Nephron progenitor cell (in vitro differentiated cells): ENCODE data around the gene KCNMA1.
A peak's percentile ranks its signal among the peaks of the same experiment; 100 is the strongest.

ENCODE experiments used
- DNase-seq: peaks from one replicate; pipeline ENCODE4 v3.0.0; 2021
- H3K27ac Mint-ChIP-seq: 2 replicates; pipeline ENCODE4 v1.8.0; 2021; ENCODE audit warnings: mild to moderate bottlenecking, moderate library complexity, mixed read lengths
- H3K27me3 Mint-ChIP-seq: 2 replicates; pipeline ENCODE4 v1.8.0; 2021; ENCODE audit warnings: mild to moderate bottlenecking, low read depth, mixed read lengths; ENCODE audit not compliant: poor library complexity
- H3K36me3 Mint-ChIP-seq: 2 replicates; pipeline ENCODE4 v1.8.0; 2021; ENCODE audit warnings: low read depth, mixed read lengths
- H3K4me1 Mint-ChIP-seq: 2 replicates; pipeline ENCODE4 v1.8.0; 2021; ENCODE audit warnings: mixed read lengths
- H3K4me3 Mint-ChIP-seq: 2 replicates; pipeline ENCODE4 v1.8.0; 2021; ENCODE audit warnings: mild to moderate bottlenecking, moderate library complexity, mixed read lengths
- H3K9me3 Mint-ChIP-seq: 2 replicates; pipeline ENCODE4 v1.8.0; 2021; ENCODE audit warnings: mild to moderate bottlenecking, moderate library complexity, mixed read lengths
- TF ChIP-seq, protein P1 (sequence below): fragments of 200-600 bp; sonication (generic); IDR thresholded peaks from 2 replicates; pipeline ENCODE4 v1.5.0; 2021; ENCODE audit warnings: antibody characterized with exemption

Gene KCNMA1

DNA sequence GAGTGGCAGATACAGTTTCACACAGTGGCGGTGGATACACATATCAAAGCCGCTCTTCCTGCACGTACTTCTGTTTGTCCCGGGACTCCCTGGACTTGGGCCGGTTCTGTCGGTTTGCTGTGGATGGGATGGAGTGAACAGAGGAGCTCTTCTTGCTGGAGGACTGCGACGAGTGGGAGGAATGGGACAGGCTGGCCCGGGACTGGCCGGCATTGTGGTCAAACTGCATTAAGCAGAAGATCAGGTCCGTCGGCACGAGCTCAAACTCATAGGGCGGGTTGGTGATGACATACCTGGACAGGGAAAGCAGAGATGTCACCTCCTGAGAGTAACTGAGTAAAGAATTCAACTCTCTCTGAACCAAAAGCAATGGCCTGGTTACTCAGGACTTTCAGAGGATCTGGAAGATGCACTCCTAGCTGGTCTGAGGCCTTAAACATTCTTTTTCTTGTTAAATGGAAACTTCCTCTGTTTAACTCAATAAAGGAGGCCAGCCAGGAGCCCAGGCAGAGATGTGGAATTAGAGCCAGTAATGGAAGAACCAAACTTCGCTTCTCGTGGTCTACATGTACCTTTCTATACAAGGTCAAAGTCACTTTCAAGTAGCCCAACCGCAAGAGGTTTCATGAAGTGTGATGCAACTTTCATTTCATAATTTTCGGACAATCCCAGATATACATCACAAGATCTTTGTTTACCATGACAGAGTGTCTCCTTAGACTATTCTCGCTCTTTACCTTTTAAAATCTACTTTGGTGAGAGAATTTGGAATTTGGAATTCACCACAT, 750.2 kb downstream of the KCNMA1 start:
- H3K27me3 Mint-ChIP-seq: peaks cover 3% of the 10 kb centered on the region
- no peaks in the 10 kb centered on the region for H3K9me3 Mint-ChIP-seq
- no peak for DNase-seq
- peaks cover 41% of the 10 kb centered on the region for H3K4me1 Mint-ChIP-seq
- TF ChIP-seq, protein P1, sequence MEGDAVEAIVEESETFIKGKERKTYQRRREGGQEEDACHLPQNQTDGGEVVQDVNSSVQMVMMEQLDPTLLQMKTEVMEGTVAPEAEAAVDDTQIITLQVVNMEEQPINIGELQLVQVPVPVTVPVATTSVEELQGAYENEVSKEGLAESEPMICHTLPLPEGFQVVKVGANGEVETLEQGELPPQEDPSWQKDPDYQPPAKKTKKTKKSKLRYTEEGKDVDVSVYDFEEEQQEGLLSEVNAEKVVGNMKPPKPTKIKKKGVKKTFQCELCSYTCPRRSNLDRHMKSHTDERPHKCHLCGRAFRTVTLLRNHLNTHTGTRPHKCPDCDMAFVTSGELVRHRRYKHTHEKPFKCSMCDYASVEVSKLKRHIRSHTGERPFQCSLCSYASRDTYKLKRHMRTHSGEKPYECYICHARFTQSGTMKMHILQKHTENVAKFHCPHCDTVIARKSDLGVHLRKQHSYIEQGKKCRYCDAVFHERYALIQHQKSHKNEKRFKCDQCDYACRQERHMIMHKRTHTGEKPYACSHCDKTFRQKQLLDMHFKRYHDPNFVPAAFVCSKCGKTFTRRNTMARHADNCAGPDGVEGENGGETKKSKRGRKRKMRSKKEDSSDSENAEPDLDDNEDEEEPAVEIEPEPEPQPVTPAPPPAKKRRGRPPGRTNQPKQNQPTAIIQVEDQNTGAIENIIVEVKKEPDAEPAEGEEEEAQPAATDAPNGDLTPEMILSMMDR: no peak
- no peaks in the 10 kb centered on the region for H3K36me3 Mint-ChIP-seq
- peak overlapping the region; percentile 70 for H3K27ac Mint-ChIP-seq
- no peak overlapping the region for H3K4me3 Mint-ChIP-seq

DNA sequence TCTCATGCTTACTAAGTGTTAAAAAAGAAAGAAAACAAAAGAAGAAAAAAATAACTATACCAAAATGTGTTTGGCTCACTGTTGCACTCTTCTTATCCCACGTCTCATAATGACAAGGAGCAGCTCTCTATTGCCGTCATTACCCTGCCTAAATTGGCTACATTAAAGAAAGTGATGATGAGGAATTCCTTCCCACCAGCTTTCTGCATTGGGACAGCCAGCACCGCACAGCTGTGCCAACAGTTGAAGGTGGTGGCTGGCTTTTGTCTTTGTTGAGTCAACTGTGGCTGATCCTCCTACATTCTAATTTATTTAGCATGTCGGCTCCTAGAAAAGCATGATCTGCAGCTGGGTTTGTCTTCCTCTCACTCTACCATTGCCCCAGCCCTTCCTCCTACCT, 751.8 kb downstream of the KCNMA1 start:
- TF ChIP-seq, protein P1: no peak
- Mint-ChIP-seq H3K4me3 (peak overlapping the region; percentile 34), H3K9me3 (no peaks in the 10 kb centered on the region), H3K27me3 (peaks cover 2% of the 10 kb centered on the region), H3K4me1 (peaks cover 55% of the 10 kb centered on the region), H3K36me3 (no peaks in the 10 kb centered on the region), H3K27ac (peak overlapping the region; percentile 50)
- no peak for DNase-seq

- Mint-ChIP-seq H3K36me3 (no peaks in the 10 kb centered on the region), H3K4me1 (peaks cover 65% of the 10 kb centered on the region), H3K9me3 (no peaks in the 10 kb centered on the region)
Measured at GRCh38 chr10:76884673-76885275, 752.8 kb downstream of the KCNMA1 start.

DNA sequence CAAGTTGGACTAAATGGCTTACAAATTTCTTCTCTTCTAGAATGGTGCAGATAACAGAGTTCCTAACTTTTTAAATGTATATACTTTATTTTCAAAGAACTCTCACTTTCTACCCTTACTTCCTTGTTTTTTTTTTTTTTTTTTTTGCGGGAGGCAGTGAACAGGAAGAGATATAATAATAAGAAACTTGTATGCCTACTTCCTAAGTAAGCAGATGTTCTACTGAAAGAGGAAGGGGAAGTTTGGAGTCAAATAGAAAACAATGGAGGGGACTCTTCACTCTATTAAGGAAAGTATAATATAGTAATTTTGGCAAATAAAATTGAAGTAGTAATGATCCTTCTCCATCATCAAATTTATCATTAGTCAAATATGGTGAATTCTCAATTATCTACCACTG, 754.0 kb downstream of the KCNMA1 start:
- no peak for DNase-seq
- H3K36me3 Mint-ChIP-seq: no peaks in the 10 kb centered on the region
- peaks cover 77% of the 10 kb centered on the region for H3K4me1 Mint-ChIP-seq
- no peak overlapping the region for H3K27ac Mint-ChIP-seq
- no peak overlapping the region for H3K4me3 Mint-ChIP-seq
- H3K9me3 Mint-ChIP-seq: no peaks in the 10 kb centered on the region
- TF ChIP-seq, protein P1: no peak
- peaks cover 2% of the 10 kb centered on the region for H3K27me3 Mint-ChIP-seq

More at GRCh38 chr10:76884673-76885275, 752.8 kb downstream of the KCNMA1 start:
- Mint-ChIP-seq H3K4me3 (no peak overlapping the region), H3K27me3 (peaks cover 2% of the 10 kb centered on the region), H3K27ac (no peak overlapping the region)
- TF ChIP-seq, protein P1: no peak
- DNase-seq: no peak

- no peaks in the 10 kb centered on the region for H3K36me3 Mint-ChIP-seq
- peaks cover 77% of the 10 kb centered on the region for H3K4me1 Mint-ChIP-seq
Measured at GRCh38 chr10:76882796-76883195, 754.8 kb downstream of the KCNMA1 start.

More at GRCh38 chr10:76882796-76883195, 754.8 kb downstream of the KCNMA1 start:
- peaks cover 2% of the 10 kb centered on the region for H3K27me3 Mint-ChIP-seq
- TF ChIP-seq, protein P1: no peak
- H3K27ac Mint-ChIP-seq: no peak overlapping the region
- H3K9me3 Mint-ChIP-seq: no peaks in the 10 kb centered on the region
- DNase-seq: no peak
- no peak overlapping the region for H3K4me3 Mint-ChIP-seq
